A549 (cell line): ENCODE measurements around the gene AGAP3.

Experiments
- BHLHE40 ChIP-seq: IDR thresholded peaks from 2 replicates; pipeline ENCODE4 v1.6.1; 2012; ENCODE audit warnings: low read depth, low read length, inconsistent platforms
- NFE2L2 ChIP-seq: fragments of 150-350 bp; conservative IDR thresholded peaks from 2 replicates; pipeline ENCODE4 v1.6.1; 2014; ENCODE audit warnings: low read length
- POLR2A ChIP-seq: IDR thresholded peaks from 2 replicates; pipeline ENCODE4 v1.6.1; 2012; ENCODE audit warnings: mild to moderate bottlenecking, low read length
- TF ChIP-seq, protein P1 (sequence below): fragments of >200 bp; sonication (Bioruptor Twin); formaldehyde crosslinking; IDR thresholded peaks from 3 replicates; pipeline ENCODE4 v1.5.1; 2016
- TF ChIP-seq, protein P2 (sequence below): IDR thresholded peaks from 2 replicates; pipeline ENCODE4 v1.6.1; 2012

DNA sequence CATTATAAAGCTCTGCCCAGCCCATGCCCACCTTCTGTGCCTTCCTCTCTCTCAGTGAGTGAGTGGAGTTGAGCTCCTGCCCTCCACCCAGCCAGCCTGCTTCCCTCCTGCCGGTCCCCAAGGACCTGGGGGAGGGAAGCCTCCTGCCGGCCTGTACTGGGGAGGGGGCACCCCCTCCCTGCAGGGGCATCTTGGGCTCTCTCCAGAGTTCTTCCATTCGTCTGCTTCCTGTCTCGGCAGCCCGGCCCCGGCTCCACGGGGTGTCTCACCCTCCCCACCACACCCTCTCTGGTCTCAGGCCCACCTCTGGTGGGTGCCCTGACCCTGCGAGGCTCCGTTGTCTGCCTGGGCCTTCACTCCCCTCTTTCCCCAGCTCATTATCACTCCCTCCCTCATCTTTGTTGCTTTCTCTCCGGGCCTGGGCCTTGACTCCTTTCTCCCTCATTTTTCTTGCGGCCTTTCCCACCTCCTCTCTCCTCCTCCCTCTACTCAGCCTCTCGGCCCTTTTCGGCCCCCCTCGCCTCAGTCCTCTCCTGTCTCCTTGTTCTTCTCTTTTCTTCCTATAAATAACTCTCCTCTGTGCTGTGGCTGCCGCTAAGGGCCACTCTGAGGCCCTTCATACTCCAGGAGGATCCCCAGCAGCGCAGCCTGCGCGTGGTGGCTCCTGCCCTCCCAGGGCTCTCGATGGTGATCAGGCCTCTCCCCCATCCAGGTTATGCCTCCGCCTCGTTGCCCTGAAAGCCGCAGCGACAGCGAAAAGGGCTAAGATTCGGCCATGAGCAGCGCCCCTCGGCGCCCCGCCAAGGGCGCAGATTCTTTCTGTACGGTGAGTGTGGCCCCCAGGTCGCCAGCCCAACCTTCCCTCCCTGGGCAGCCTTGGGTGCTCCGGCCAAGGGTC is 24.8 kb upstream of the AGAP3 start:
- peak; percentile 32; the same call in 1 of the 2 replicates for TF ChIP-seq POLR2A
- TF ChIP-seq, protein P1, sequence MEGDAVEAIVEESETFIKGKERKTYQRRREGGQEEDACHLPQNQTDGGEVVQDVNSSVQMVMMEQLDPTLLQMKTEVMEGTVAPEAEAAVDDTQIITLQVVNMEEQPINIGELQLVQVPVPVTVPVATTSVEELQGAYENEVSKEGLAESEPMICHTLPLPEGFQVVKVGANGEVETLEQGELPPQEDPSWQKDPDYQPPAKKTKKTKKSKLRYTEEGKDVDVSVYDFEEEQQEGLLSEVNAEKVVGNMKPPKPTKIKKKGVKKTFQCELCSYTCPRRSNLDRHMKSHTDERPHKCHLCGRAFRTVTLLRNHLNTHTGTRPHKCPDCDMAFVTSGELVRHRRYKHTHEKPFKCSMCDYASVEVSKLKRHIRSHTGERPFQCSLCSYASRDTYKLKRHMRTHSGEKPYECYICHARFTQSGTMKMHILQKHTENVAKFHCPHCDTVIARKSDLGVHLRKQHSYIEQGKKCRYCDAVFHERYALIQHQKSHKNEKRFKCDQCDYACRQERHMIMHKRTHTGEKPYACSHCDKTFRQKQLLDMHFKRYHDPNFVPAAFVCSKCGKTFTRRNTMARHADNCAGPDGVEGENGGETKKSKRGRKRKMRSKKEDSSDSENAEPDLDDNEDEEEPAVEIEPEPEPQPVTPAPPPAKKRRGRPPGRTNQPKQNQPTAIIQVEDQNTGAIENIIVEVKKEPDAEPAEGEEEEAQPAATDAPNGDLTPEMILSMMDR, result no peak
- TF ChIP-seq, protein P2, sequence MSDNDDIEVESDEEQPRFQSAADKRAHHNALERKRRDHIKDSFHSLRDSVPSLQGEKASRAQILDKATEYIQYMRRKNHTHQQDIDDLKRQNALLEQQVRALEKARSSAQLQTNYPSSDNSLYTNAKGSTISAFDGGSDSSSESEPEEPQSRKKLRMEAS, result no peak; the same call in 1 of the 2 replicates
- no peak for TF ChIP-seq NFE2L2
- TF ChIP-seq BHLHE40, result no peak
